ENCODE data around the gene CLEC4M.

DNA sequence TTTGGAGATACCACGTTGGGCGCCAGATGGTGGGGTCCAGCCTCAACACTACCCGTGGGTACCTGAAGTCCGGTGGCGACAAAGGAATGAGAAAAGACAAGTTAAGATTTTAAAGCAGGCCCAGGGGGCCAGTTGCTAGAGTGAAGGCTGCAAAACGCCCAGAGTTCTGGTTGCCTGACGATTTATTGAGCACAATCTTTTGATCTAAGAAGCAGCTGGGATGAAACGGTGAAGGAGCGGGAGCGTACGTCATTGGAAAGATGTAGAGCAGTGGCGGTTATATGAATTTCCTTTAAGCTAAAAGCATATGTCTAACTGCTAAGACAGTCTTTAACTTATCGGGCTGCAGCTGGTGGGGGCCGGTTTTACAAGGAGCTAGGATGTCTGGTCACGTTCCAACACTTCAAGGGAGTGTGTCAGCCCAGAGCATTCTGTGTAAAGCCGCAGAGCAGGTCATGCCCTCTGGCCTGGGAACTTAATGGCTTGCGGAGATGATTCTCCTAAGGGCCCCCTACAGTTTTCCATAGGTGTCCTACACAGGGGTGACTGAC lies 38.1 kb downstream of the CLEC4M start:
- TF ChIP-seq, protein P1, sequence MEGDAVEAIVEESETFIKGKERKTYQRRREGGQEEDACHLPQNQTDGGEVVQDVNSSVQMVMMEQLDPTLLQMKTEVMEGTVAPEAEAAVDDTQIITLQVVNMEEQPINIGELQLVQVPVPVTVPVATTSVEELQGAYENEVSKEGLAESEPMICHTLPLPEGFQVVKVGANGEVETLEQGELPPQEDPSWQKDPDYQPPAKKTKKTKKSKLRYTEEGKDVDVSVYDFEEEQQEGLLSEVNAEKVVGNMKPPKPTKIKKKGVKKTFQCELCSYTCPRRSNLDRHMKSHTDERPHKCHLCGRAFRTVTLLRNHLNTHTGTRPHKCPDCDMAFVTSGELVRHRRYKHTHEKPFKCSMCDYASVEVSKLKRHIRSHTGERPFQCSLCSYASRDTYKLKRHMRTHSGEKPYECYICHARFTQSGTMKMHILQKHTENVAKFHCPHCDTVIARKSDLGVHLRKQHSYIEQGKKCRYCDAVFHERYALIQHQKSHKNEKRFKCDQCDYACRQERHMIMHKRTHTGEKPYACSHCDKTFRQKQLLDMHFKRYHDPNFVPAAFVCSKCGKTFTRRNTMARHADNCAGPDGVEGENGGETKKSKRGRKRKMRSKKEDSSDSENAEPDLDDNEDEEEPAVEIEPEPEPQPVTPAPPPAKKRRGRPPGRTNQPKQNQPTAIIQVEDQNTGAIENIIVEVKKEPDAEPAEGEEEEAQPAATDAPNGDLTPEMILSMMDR (IDR thresholded peaks at IDR 0.05; ENCODE audit: low read depth, low read length, poor library complexity, severe bottlenecking), result no peak
- no peak for TF ChIP-seq EZH2phosphoT487 (IDR thresholded peaks at IDR 0.05; ENCODE audit: borderline replicate concordance, low read length)

All from DOHH2 (cell line).